Sigmoid colon (tissue), 4 donors: ENCODE data around the gene ANKS1A.

Experiments
- CTCF ChIP-seq, 4 experiments: fragments of 450-650 bp in 3 of 4; fragments of 200-600 bp in 1 of 4; IDR thresholded peaks; one replicate each; pipeline ENCODE4 v1.5.1; 2016 to 2019; ENCODE audit warnings: antibody characterized with exemption in 4 of 4, mild to moderate bottlenecking in 3 of 4, moderate library complexity in 2 of 4
- EP300 ChIP-seq, 4 donors: sonication (generic); formaldehyde crosslinking; IDR thresholded peaks; one replicate each; pipeline ENCODE4 v1.6.1; 2017; ENCODE audit warnings: antibody characterized with exemption in 4 of 4
- POLR2A ChIP-seq, 2 donors: fragments of 450-650 bp; IDR thresholded peaks; one replicate each; pipeline ENCODE4 v1.6.1; 2016; ENCODE audit warnings: antibody characterized with exemption in 2 of 2, mild to moderate bottlenecking in 2 of 2, moderate library complexity in 2 of 2
- POLR2AphosphoS5 ChIP-seq, 4 donors: sonication (generic); formaldehyde crosslinking; IDR thresholded peaks; one replicate each; pipeline ENCODE4 v1.6.1; 2017; ENCODE audit warnings: antibody characterized with exemption in 4 of 4

- TF ChIP-seq POLR2A (IDR thresholded peaks at IDR 0.05) (no peak), CTCF (IDR thresholded peaks at IDR 0.05) (no peak), EP300 (IDR thresholded peaks at IDR 0.05) (no peak), POLR2AphosphoS5 (IDR thresholded peaks at IDR 0.05) (no peak)
These were observed 189.8 kb downstream of the ANKS1A start for GRCh38 chr6:35078896-35079295.
